Right lobe of liver (tissue), 6 donors: ENCODE results near the gene SYNE2. TPM values are rescaled to one million over a fixed set of nuclear protein-coding genes. Genes with fewer than 3 reads are reported as not detected.

Experiments
- ATAC-seq, 4 donors: fragments of 200-7000 bp; cut with Tn5 transposase; one replicate each; pipeline ENCODE4 v1.9.1; 2020; ENCODE audit warnings: mild to moderate bottlenecking in 4 of 4, moderate library complexity in 4 of 4
- DNase-seq, 3 donors: peaks; one replicate each; pipeline ENCODE4 v3.0.0-alpha.2; 2020
- H3K27ac ChIP-seq, 3 donors: fragments of 200-600 bp; one replicate each; pipeline ENCODE4 v1.8.0; 2022
- H3K27me3 ChIP-seq, 2 donors: fragments of 200-600 bp; one replicate each; pipeline ENCODE4 v1.8.0; 2022
- H3K36me3 ChIP-seq, 4 donors: fragments of 200-600 bp; sonication (generic) in 1 of 4; one replicate each; pipeline versions ENCODE4 v1.5.1 to v1.8.0; 2017 to 2022; ENCODE audit warnings: control low read depth in 1 of 4
- H3K4me1 ChIP-seq, 4 donors: fragments of 200-600 bp; sonication (generic) in 1 of 4; one replicate each; pipeline versions ENCODE4 v1.5.1 to v1.8.0; 2017 to 2022; ENCODE audit warnings: control low read depth in 1 of 4
- H3K4me3 ChIP-seq, 3 donors: fragments of 200-600 bp; one replicate each; pipeline ENCODE4 v1.8.0; 2022
- H3K9me3 ChIP-seq, 4 donors: fragments of 200-600 bp; sonication (generic) in 1 of 4; one replicate each; pipeline versions ENCODE4 v1.5.1 to v1.8.0; 2017 to 2022; ENCODE audit warnings: control low read depth in 1 of 4
- POLR2A ChIP-seq: fragments of 450-650 bp; IDR thresholded peaks from one replicate; pipeline ENCODE4 v1.6.1; 2017; ENCODE audit warnings: antibody characterized with exemption, mild to moderate bottlenecking
- WGBS: methylation state at CpG from one replicate; pipeline ENCODE4 v1.1.6; 2018; ENCODE audit warnings: low coverage, low lambda C conversion rate; ENCODE audit not compliant: insufficient coverage; ENCODE audit errors: missing lambda C conversion rate; 5-methylcytosine and 5-hydroxymethylcytosine counted together
- intact Hi-C, 2 donors: fragments of 100-400 bp; cut with DNase I; formaldehyde crosslinking; loops; one replicate each; pipeline versions ENCODE4 v1.11.2 to v1.14.1; 2022
- total RNA-seq, 6 experiments: library from RNA; depleted of rRNA in 2 of 6; stranded (reverse); fragments of >200 nt in 2 of 6; fragmentation: NEBNext Ultra II Directional in 3 of 6; extraction: Animal tissue kit (Norgen Biotek cat#: 25700) in 3 of 6; gene quantifications; one replicate each; pipeline versions ENCODE4 v1.1.0 to v1.2.4, GENCODE V29; 2016 to 2023
- TF ChIP-seq, protein P1 (sequence below), 4 donors: fragments of 200-600 bp in 3 of 4; fragments of 450-650 bp in 1 of 4; IDR thresholded peaks; one replicate each; pipeline versions ENCODE4 v1.5.1 to v1.8.0; 2016 to 2022; ENCODE audit warnings: antibody characterized with exemption in 4 of 4, mild to moderate bottlenecking in 2 of 4
- donor health status: DM: no; HTN: yes; CAD: no.
- donor health status: DM: no; HTN: no; CAD: no.
- donor health status: DM: no; HTN: no; CAD: no.
- donor health status: DM: no; HTN: yes; CAD: no.
- donor health status: DM: no; HTN: yes; CAD: no.

SYNE2 gene
- total RNA-seq, 6 experiments from 2014 or later, result 34.6 to 118 (median 47.8) TPM

GRCh38 chr14:63892265-63892664, 39.5 kb downstream of the SYNE2 start:
- intact Hi-C loops, result no loop called here
- peaks cover 0 to 54% (median 28%) of the 10 kb centered on the region in 4 donors for H3K4me1 ChIP-seq
- WGBS, result 48% methylated on average over 2 of the region's 2 CpGs
- no peak overlapping the region for H3K4me3 ChIP-seq
- no peak overlapping the region for H3K27ac ChIP-seq
- no peaks in the 10 kb centered on the region for H3K9me3 ChIP-seq
- TF ChIP-seq POLR2A, result no peak
- TF ChIP-seq, protein P1, sequence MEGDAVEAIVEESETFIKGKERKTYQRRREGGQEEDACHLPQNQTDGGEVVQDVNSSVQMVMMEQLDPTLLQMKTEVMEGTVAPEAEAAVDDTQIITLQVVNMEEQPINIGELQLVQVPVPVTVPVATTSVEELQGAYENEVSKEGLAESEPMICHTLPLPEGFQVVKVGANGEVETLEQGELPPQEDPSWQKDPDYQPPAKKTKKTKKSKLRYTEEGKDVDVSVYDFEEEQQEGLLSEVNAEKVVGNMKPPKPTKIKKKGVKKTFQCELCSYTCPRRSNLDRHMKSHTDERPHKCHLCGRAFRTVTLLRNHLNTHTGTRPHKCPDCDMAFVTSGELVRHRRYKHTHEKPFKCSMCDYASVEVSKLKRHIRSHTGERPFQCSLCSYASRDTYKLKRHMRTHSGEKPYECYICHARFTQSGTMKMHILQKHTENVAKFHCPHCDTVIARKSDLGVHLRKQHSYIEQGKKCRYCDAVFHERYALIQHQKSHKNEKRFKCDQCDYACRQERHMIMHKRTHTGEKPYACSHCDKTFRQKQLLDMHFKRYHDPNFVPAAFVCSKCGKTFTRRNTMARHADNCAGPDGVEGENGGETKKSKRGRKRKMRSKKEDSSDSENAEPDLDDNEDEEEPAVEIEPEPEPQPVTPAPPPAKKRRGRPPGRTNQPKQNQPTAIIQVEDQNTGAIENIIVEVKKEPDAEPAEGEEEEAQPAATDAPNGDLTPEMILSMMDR (IDR thresholded peaks at IDR 0.05), result no peak
- ATAC-seq (no peak), DNase-seq (no peak)
- H3K36me3 ChIP-seq, result no peaks in the 10 kb centered on the region
- no peaks in the 10 kb centered on the region for H3K27me3 ChIP-seq

GRCh38 chr14:63893701-63894458, 41.1 kb downstream of the SYNE2 start:
- DNase-seq (peak in 2 of 3 donors; percentile 52 to 70), ATAC-seq (peak; percentile 79 to 87 (median 84))
- intact Hi-C loops, result no loop called here
- Histone ChIP-seq H3K27me3 (no peaks in the 10 kb centered on the region), H3K4me3 (no peak overlapping the region), H3K9me3 (no peaks in the 10 kb centered on the region), H3K36me3 (no peaks in the 10 kb centered on the region), H3K27ac (peak overlapping the region in 2 of 3 donors; percentile 10 to 49), H3K4me1 (peaks cover 0 to 54% (median 28%) of the 10 kb centered on the region in 4 donors)
- TF ChIP-seq POLR2A, result no peak
- TF ChIP-seq, protein P1 (IDR thresholded peaks at IDR 0.05), result no peak
- WGBS, result 22% methylated on average over 5 of the region's 5 CpGs

- DNase-seq, result no peak
- Histone ChIP-seq H3K27me3 (no peaks in the 10 kb centered on the region), H3K27ac (peak overlapping the region in 1 of 3 donors; percentile 38), H3K4me1 (peaks cover 0 to 51% (median 26%) of the 10 kb centered on the region in 4 donors), H3K36me3 (no peaks in the 10 kb centered on the region), H3K9me3 (no peaks in the 10 kb centered on the region), H3K4me3 (no peak overlapping the region)
- no peak for ATAC-seq
- intact Hi-C loops, result no loop called here
- no peak for TF ChIP-seq POLR2A
Observed at GRCh38 chr14:63895510-63895909, 42.7 kb downstream of the SYNE2 start.

DNA sequence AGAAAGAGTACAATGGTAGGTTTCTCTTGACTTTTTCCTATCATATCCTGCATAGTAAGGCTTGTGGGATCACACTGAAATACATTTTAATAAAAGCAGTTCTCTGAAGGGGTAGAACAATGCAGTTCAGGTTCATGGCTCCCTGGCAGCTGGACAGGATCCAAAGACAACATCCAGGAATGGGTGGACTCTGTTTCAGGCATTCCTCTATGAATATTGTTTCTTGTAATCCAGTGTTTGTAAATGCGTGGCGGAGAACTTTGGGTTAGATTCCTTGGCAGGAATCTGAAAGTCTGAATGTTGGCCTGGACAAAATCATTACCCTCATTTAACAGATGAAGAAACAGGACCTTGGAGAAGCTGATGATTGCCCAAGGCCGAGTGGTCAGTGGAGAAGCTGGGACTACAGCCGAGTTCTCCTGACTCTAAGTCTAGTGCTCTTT, 43.5 kb downstream of the SYNE2 start:
- peak overlapping the region in 2 of 3 donors; percentile 0 to 38 for H3K27ac ChIP-seq
- no peaks in the 10 kb centered on the region for H3K36me3 ChIP-seq
- H3K4me1 ChIP-seq, result peaks cover 0 to 45% (median 21%) of the 10 kb centered on the region in 4 donors
- H3K4me3 ChIP-seq, result no peak overlapping the region
- 22% methylated on average over 4 of the region's 4 CpGs for WGBS
- no peaks in the 10 kb centered on the region for H3K9me3 ChIP-seq
- H3K27me3 ChIP-seq, result no peaks in the 10 kb centered on the region
- intact Hi-C loops, result no loop called here
- peak; percentile 68 to 79 (median 72) for ATAC-seq
- DNase-seq, result peak in 2 of 3 donors; percentile 57 to 71
- no peak for TF ChIP-seq POLR2A
- TF ChIP-seq, protein P1 (IDR thresholded peaks at IDR 0.05), result no peak

DNA sequence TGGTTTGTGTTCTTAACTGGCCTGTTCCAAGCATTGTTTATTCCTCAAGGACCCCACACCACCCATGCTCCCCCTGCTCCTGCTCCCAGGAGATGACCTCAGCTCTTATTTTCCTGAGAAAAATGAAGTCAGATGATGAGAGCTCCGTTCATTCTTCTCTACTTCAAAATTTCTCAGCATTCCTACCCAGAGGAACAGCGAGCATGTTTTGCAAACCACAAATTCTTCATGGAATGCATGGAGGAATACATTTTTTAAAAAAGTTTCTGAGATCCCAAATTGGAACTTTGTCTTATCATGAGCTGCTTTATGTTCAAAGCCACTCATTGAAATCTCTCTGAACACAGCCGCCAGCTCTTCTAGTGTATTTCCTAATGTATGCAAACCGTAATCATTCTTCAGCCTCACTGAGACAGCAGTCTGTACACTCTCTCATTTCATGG, 44.9 kb downstream of the SYNE2 start:
- ATAC-seq (no peak), DNase-seq (no peak)
- no peak overlapping the region for H3K27ac ChIP-seq
- H3K27me3 ChIP-seq, result no peaks in the 10 kb centered on the region
- H3K4me3 ChIP-seq, result no peak overlapping the region
- H3K9me3 ChIP-seq, result no peaks in the 10 kb centered on the region
- TF ChIP-seq, protein P1 (IDR thresholded peaks at IDR 0.05), result no peak
- no peak for TF ChIP-seq POLR2A
- WGBS, result 73% methylated on average over 4 of the region's 4 CpGs
- H3K36me3 ChIP-seq, result no peaks in the 10 kb centered on the region
- peaks cover 0 to 35% (median 16%) of the 10 kb centered on the region in 4 donors for H3K4me1 ChIP-seq
- intact Hi-C loops, result no loop called here
